A673 (cell line): ENCODE data around the gene NXT2. TPM values are rescaled to one million over a fixed set of nuclear protein-coding genes. Genes with fewer than 3 reads are reported as not detected.
A peak's percentile ranks its signal among the peaks of the same experiment; 100 is the strongest.
"Not testable (repeated sequence)": the region's sequence is repeated elsewhere in the genome, so short reads cannot be mapped to it uniquely, and the experiment has no call there.

Source experiments
- BruUV-seq: library from RNA; stranded (reverse); fragments of 400-500 nt; replicated peaks from 2 replicates; lab custom pipeline; 2021; lab: Mats Ljungman, UMichigan
- CTCF ChIA-PET: fragments of 300-600 bp; sonication (Branson Sonifier 250); formaldehyde crosslinking; loops from one replicate; lab custom pipeline; 2022; ENCODE audit warnings: antibody characterized with exemption; lab: Charles Lee
- POLR2A ChIA-PET: fragments of 300-600 bp; sonication (Branson Sonifier 250); formaldehyde crosslinking; loops from one replicate; lab custom pipeline; 2022; ENCODE audit warnings: antibody characterized with exemption; ENCODE audit not compliant: low non-redundant PET; lab: Charles Lee
- DNase-seq: peaks from one replicate; pipeline ENCODE4 v3.0.0-alpha.2; 2015; ENCODE audit warnings: low spot score
- H3K27ac ChIP-seq: fragments of 200-600 bp; sonication (generic); 2 replicates; pipeline ENCODE4 v1.5.1; 2016; ENCODE audit warnings: mixed run types, low read depth, mild to moderate bottlenecking, mixed read lengths, antibody characterized with exemption, low read length; ENCODE audit not compliant: poor library complexity, severe bottlenecking
- H3K27me3 ChIP-seq: fragments of 200-600 bp; sonication (generic); replicated peaks from 2 replicates; pipeline ENCODE4 v1.6.1; 2017; ENCODE audit warnings: mixed run types, low read depth, mild to moderate bottlenecking, mixed read lengths, antibody characterized with exemption, low read length; ENCODE audit not compliant: insufficient read depth, poor library complexity
- H3K36me3 ChIP-seq: fragments of 200-600 bp; sonication (generic); 2 replicates; pipeline ENCODE4 v1.6.1; 2016; ENCODE audit warnings: mixed run types, mild to moderate bottlenecking, mixed read lengths, antibody characterized with exemption, low read length; ENCODE audit not compliant: insufficient read depth, poor library complexity, severe bottlenecking
- H3K4me1 ChIP-seq: fragments of 200-600 bp; sonication (generic); 2 replicates; pipeline ENCODE4 v1.6.1; 2017; ENCODE audit warnings: mixed run types, mild to moderate bottlenecking, mixed read lengths, antibody characterized with exemption, low read length; ENCODE audit not compliant: insufficient read depth, poor library complexity, severe bottlenecking
- H3K4me3 ChIP-seq: fragments of 200-600 bp; sonication (generic); 2 replicates; pipeline ENCODE4 v1.5.1; 2016; ENCODE audit warnings: low read depth, mixed run types, mild to moderate bottlenecking, mixed read lengths, low read length; ENCODE audit not compliant: poor library complexity, severe bottlenecking
- H3K9me3 ChIP-seq: fragments of 200-600 bp; sonication (generic); 2 replicates; pipeline ENCODE4 v1.6.1; 2016; ENCODE audit warnings: mixed run types, low read depth, mild to moderate bottlenecking, mixed read lengths, antibody characterized with exemption, low read length; ENCODE audit not compliant: poor library complexity, severe bottlenecking
- CTCF ChIP-seq: fragments of 300-800, 200-600 bp; sonication (generic); conservative IDR thresholded peaks from 2 replicates; pipeline ENCODE4 v1.5.1; 2017; ENCODE audit warnings: low read depth, mild to moderate bottlenecking, antibody characterized with exemption, low read length, moderate library complexity, mixed read lengths
- EZH2 ChIP-seq: fragments of 200-600 bp; sonication (generic); IDR thresholded peaks from 2 replicates; pipeline ENCODE4 v1.6.1; 2017; ENCODE audit warnings: borderline replicate concordance, low read depth, mild to moderate bottlenecking, mixed read lengths, antibody characterized with exemption, low read length; ENCODE audit not compliant: poor library complexity, severe bottlenecking
- intact Hi-C: fragments of 100-400 bp; cut with micrococcal nuclease; formaldehyde crosslinking; loops from one replicate; pipeline ENCODE4 v1.10.0; 2022; ENCODE audit not compliant: unreplicated experiment
- total RNA-seq: library from RNA; stranded (reverse); gene quantifications from 2 replicates; pipeline ENCODE4 v1.2.3, GENCODE V29; 2021

Gene NXT2
- total RNA-seq, 1 experiment from 2014 or later: 11.6 TPM

GRCh38 chrX:109533631-109534030 lies 3.0 kb upstream of the NXT2 start:
- H3K4me1 ChIP-seq: no peaks in the 10 kb centered on the region
- intact Hi-C loops: no loop called here
- ChIA-PET POLR2A (no interaction called here), CTCF (no interaction called here)
- H3K4me3 ChIP-seq: no peak overlapping the region
- TF ChIP-seq CTCF (no peak), EZH2 (no peak)
- H3K27me3 ChIP-seq: no peaks in the 10 kb centered on the region
- H3K36me3 ChIP-seq: no peaks in the 10 kb centered on the region
- H3K27ac ChIP-seq: no peak overlapping the region
- H3K9me3 ChIP-seq: no peaks in the 10 kb centered on the region
- no peak for DNase-seq
- no TSS peak for BruUV-seq

GRCh38 chrX:109534933-109535332 lies 1.7 kb upstream of the NXT2 start:
- TF ChIP-seq CTCF (no peak), EZH2 (no peak)
- Histone ChIP-seq H3K4me1 (no peaks in the 10 kb centered on the region), H3K27ac (no peak overlapping the region), H3K36me3 (no peaks in the 10 kb centered on the region), H3K4me3 (no peak overlapping the region), H3K27me3 (no peaks in the 10 kb centered on the region), H3K9me3 (no peaks in the 10 kb centered on the region)
- ChIA-PET POLR2A (no interaction called here), CTCF (no interaction called here)
- no TSS peak for BruUV-seq
- intact Hi-C loops: no loop called here
- DNase-seq: no peak

DNA sequence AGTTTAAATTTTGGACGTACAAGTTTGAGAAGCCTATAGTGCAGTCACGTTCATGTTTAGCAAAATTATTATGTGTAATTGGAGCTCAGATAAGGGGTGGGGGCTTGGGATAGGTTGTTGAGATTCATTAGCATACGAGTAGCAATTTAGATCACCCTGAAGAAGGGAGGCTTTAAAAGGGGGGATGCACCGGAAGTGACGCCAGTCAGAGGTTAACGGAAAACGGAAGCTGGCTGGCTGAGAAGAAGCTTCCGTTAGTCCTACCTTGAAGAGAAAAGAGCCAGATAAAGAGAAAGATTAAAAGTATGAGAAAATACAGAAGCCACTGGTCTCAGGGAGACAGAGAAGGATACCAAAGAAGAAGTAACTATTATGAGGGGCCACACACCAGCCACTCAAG lies 1.1 kb upstream of the NXT2 start:
- DNase-seq: no peak
- Histone ChIP-seq H3K4me3 (no peak overlapping the region), H3K27ac (no peak overlapping the region), H3K36me3 (no peaks in the 10 kb centered on the region), H3K9me3 (no peaks in the 10 kb centered on the region), H3K27me3 (no peaks in the 10 kb centered on the region), H3K4me1 (no peaks in the 10 kb centered on the region)
- ChIA-PET POLR2A (no interaction called here), CTCF (no interaction called here)
- intact Hi-C loops: no loop called here
- BruUV-seq: no TSS peak
- no peak for TF ChIP-seq EZH2

DNA sequence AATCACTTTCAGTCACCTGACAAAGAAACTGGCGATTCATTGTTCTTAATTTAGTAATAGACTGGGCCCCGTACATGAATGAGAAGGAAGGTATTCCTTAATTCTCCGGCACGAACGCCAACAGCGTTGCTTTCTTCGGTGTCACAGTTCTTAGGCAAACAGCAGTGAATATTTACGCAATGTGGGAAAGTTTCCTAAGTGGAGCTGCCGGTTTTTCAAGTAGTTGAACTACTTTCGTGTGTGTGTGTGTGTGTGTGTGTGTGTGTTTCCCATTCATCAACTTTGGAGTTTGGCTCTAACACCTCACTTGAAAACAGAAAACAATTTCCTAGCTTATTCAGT lies 651 bp downstream of the NXT2 start:
- POLR2A ChIA-PET: interaction anchor here (0.6 kb wide), 3 partner anchors 64 to 898 kb away, joined by 3 read pairs; no protein-coding TSS in a partner anchor
- no peak for DNase-seq
- Histone ChIP-seq H3K9me3 (no peaks in the 10 kb centered on the region), H3K4me1 (no peaks in the 10 kb centered on the region), H3K4me3 (peak overlapping the region; percentile 54), H3K27me3 (no peaks in the 10 kb centered on the region), H3K27ac (peak overlapping the region; percentile 76), H3K36me3 (no peaks in the 10 kb centered on the region)
- CTCF ChIA-PET: interaction anchor here (0.6 to 1.4 kb wide), 2 partner anchors 175 to 354 kb away, joined by 5 to 8 read pairs; no protein-coding TSS in a partner anchor
- intact Hi-C loops: no loop called here
- TSS peak; percentile 64 for BruUV-seq
- no peak for TF ChIP-seq CTCF

- H3K4me1 ChIP-seq, H3K36me3 ChIP-seq, CTCF ChIA-PET, H3K27me3 ChIP-seq, DNase-seq, intact Hi-C loops, POLR2A ChIA-PET, H3K9me3 ChIP-seq, BruUV-seq, H3K27ac ChIP-seq, H3K4me3 ChIP-seq: not testable (repeated sequence)
Measured at GRCh38 chrX:109539007-109539406, 2.4 kb downstream of the NXT2 start.
